CD4-positive, alpha-beta T cell treated with Interleukin-1 beta for 1 hour (primary cell): ENCODE data around the gene FAM117A.
"Not testable (repeated sequence)": the region's sequence is repeated elsewhere in the genome, so short reads cannot be mapped to it uniquely, and the experiment has no call there.

Source experiments
- DNase-seq, 2 donors: peaks; one replicate each; pipeline ENCODE4 v3.0.0-alpha.2; 2020 to 2022

FAM117A gene

GRCh38 chr17:49676276-49676868 is 87.6 kb downstream of the FAM117A start:
- DNase-seq, result peak; percentile 76 to 86

- DNase-seq, result no peak
Observed at GRCh38 chr17:49674507-49674906, 89.4 kb downstream of the FAM117A start.

GRCh38 chr17:49673679-49674078 is 90.3 kb downstream of the FAM117A start:
- not testable (repeated sequence) for DNase-seq

DNA sequence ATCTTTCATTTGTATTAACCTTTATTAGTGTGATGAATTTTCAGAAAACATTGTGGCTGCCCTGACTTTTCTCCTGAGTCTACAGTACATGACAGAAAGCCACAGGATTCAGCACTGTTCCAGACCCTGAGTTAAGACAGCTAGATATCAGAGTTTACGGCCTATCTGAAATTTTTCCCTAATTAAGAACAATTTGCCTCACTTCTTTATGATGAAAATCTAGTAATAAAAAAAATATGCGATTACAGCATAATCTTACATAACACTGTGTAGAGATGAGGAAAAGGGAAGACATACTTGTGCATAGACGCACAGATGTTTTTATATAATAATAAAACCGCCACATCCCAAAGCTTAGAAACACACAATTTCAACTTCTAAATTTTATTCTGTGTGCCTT is 93.3 kb downstream of the FAM117A start:
- no peak for DNase-seq

DNA sequence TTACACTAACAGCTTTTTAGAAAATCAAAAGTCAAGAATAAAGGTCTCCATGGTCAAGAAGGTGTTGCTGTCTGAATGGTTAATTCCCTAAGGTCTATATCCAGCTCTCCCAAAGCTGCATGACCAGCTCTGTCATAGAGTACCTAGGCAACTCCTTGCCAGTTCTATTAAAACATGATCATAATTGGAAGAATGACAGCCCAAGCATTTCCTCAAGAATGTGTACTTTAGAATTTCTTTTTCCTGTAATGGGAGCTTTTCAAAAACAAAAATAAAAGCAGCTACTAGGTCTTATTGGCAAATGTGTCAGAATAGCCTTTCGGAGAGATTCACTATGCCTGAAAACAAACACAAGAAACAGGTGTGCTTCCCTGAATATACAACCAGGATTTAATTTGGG is 93.9 kb downstream of the FAM117A start:
- no peak for DNase-seq

GRCh38 chr17:49667854-49668253 is 96.1 kb downstream of the FAM117A start:
- DNase-seq, result no peak

- DNase-seq, result no peak
Observed at GRCh38 chr17:49664706-49665211, 99.2 kb downstream of the FAM117A start.
